Activated naive CD4-positive, alpha-beta T cell treated with anti-CD3 and anti-CD28 coated beads, Interleukin-2, amount 10 ng/mL, durations not matched to agents 7 days and 5 days (primary cell): ENCODE data around the gene CCDC13.
"Not testable (repeated sequence)": the region's sequence is repeated elsewhere in the genome, so short reads cannot be mapped to it uniquely, and the experiment has no call there.

Experiments used
- CTCF ChIA-PET: fragments of 350-600 bp; sonication (Branson Sonifier 250); formaldehyde crosslinking; loops from one replicate; lab custom pipeline; 2021; ENCODE audit warnings: antibody characterized with exemption; lab: Charles Lee
- DNase-seq: peaks from one replicate; pipeline ENCODE4 v3.0.0-alpha.2; 2020
- H3K27ac Mint-ChIP-seq: one replicate; pipeline ENCODE4 v1.8.0; 2021; ENCODE audit warnings: mild to moderate bottlenecking, moderate library complexity, mixed read lengths
- H3K27me3 Mint-ChIP-seq: one replicate; pipeline ENCODE4 v1.8.0; 2021; ENCODE audit warnings: mild to moderate bottlenecking, mixed read lengths
- H3K36me3 Mint-ChIP-seq: one replicate; pipeline ENCODE4 v1.8.0; 2021; ENCODE audit warnings: mixed read lengths
- H3K4me1 Mint-ChIP-seq: one replicate; pipeline ENCODE4 v1.8.0; 2021; ENCODE audit warnings: mixed read lengths
- H3K4me3 Mint-ChIP-seq: one replicate; pipeline ENCODE4 v1.8.0; 2021; ENCODE audit warnings: mild to moderate bottlenecking, moderate library complexity, mixed read lengths
- H3K9me3 Mint-ChIP-seq: one replicate; pipeline ENCODE4 v1.8.0; 2021; ENCODE audit warnings: mixed read lengths

Gene CCDC13

GRCh38 chr3:42772670-42773408 lies at the start of gene CCDC13:
Gene CCDC13 (minus strand): TSS chr3:42773253. CDS start chr3:42758345, 14,908 bp downstream.
- CTCF ChIA-PET, result no interaction called here
- Mint-ChIP-seq H3K27me3 (peaks cover 13% of the 10 kb centered on the region), H3K4me1 (peaks cover 19% of the 10 kb centered on the region), H3K4me3 (peak within 1 kb of the TSS; percentile 83), H3K27ac (peak within 1 kb of the TSS; percentile 83), H3K9me3 (peaks cover 2% of the 10 kb centered on the region), H3K36me3 (no peaks in the 10 kb centered on the region)
- DNase-seq, result peak; percentile 95

GRCh38 chr3:42822828-42823227 lies 49.8 kb upstream of the CCDC13 start:
- H3K36me3 Mint-ChIP-seq, result no peaks in the 10 kb centered on the region
- no peaks in the 10 kb centered on the region for H3K9me3 Mint-ChIP-seq
- CTCF ChIA-PET, result no interaction called here
- H3K27me3 Mint-ChIP-seq, result peaks cover 6% of the 10 kb centered on the region
- no peaks in the 10 kb centered on the region for H3K4me1 Mint-ChIP-seq
- no peak for DNase-seq
- no peak overlapping the region for H3K27ac Mint-ChIP-seq
- H3K4me3 Mint-ChIP-seq, result no peak overlapping the region

GRCh38 chr3:42820746-42821051 lies 47.6 kb upstream of the CCDC13 start:
- Mint-ChIP-seq H3K27me3 (peaks cover 6% of the 10 kb centered on the region), H3K36me3 (no peaks in the 10 kb centered on the region), H3K4me1 (no peaks in the 10 kb centered on the region), H3K4me3 (no peak overlapping the region), H3K9me3 (no peaks in the 10 kb centered on the region), H3K27ac (no peak overlapping the region)
- CTCF ChIA-PET, result interaction anchor here (0.7 kb wide), 1 partner anchor 11 kb away, joined by 4 read pairs; no protein-coding TSS in a partner anchor
- no peak for DNase-seq

- Mint-ChIP-seq H3K9me3 (no peaks in the 10 kb centered on the region), H3K27me3 (peaks cover 6% of the 10 kb centered on the region), H3K36me3 (no peaks in the 10 kb centered on the region), H3K4me3 (no peak overlapping the region), H3K27ac (no peak overlapping the region), H3K4me1 (no peaks in the 10 kb centered on the region)
- DNase-seq, result no peak
- CTCF ChIA-PET, result interaction anchor here (0.8 to 1.9 kb wide), 3 partner anchors 12 to 20 kb away, joined by 3 to 5 read pairs (median 4); no protein-coding TSS in a partner anchor
Observed at GRCh38 chr3:42819351-42819965, 46.4 kb upstream of the CCDC13 start.

- CTCF ChIA-PET, result interaction anchor here (0.7 to 1.3 kb wide), 2 partner anchors 11 to 32 kb away, joined by 5 read pairs; no protein-coding TSS in a partner anchor
- H3K4me3 Mint-ChIP-seq, result no peak overlapping the region
- no peak overlapping the region for H3K27ac Mint-ChIP-seq
Observed at GRCh38 chr3:42815826-42816225, 42.8 kb upstream of the CCDC13 start.

GRCh38 chr3:42814914-42815507 lies 42.0 kb upstream of the CCDC13 start:
- Mint-ChIP-seq H3K27me3 (peaks cover 10% of the 10 kb centered on the region), H3K36me3 (no peaks in the 10 kb centered on the region)
- CTCF ChIA-PET, result interaction anchor here (1.3 kb wide), 1 partner anchor 32 kb away, joined by 5 read pairs; no protein-coding TSS in a partner anchor

More at GRCh38 chr3:42815826-42816225, 42.8 kb upstream of the CCDC13 start:
- H3K36me3 Mint-ChIP-seq, result no peaks in the 10 kb centered on the region
- no peak for DNase-seq
- H3K9me3 Mint-ChIP-seq, result no peaks in the 10 kb centered on the region
- H3K27me3 Mint-ChIP-seq, result peaks cover 7% of the 10 kb centered on the region
- no peaks in the 10 kb centered on the region for H3K4me1 Mint-ChIP-seq

GRCh38 chr3:42814246-42814645 lies 41.2 kb upstream of the CCDC13 start:
- Mint-ChIP-seq H3K9me3 (no peaks in the 10 kb centered on the region), H3K4me3 (no peak overlapping the region), H3K27ac (no peak overlapping the region), H3K27me3 (peaks cover 16% of the 10 kb centered on the region), H3K36me3 (no peaks in the 10 kb centered on the region), H3K4me1 (no peaks in the 10 kb centered on the region)
- CTCF ChIA-PET, result no interaction called here
- no peak for DNase-seq

More at GRCh38 chr3:42814914-42815507, 42.0 kb upstream of the CCDC13 start:
- Mint-ChIP-seq H3K27ac (no peak overlapping the region), H3K4me3 (no peak overlapping the region), H3K9me3 (no peaks in the 10 kb centered on the region), H3K4me1 (no peaks in the 10 kb centered on the region)
- no peak for DNase-seq

- DNase-seq, CTCF ChIA-PET, H3K36me3 Mint-ChIP-seq, H3K4me3 Mint-ChIP-seq, H3K4me1 Mint-ChIP-seq, H3K27ac Mint-ChIP-seq, H3K9me3 Mint-ChIP-seq: not testable (repeated sequence)
- H3K27me3 Mint-ChIP-seq, result peaks cover 33% of the 10 kb centered on the region
Observed at GRCh38 chr3:42811118-42811883, 38.2 kb upstream of the CCDC13 start.

GRCh38 chr3:42810706-42811105 lies 37.7 kb upstream of the CCDC13 start:
- H3K27ac Mint-ChIP-seq, DNase-seq, H3K4me1 Mint-ChIP-seq, H3K4me3 Mint-ChIP-seq, CTCF ChIA-PET, H3K9me3 Mint-ChIP-seq, H3K36me3 Mint-ChIP-seq: not testable (repeated sequence)
- H3K27me3 Mint-ChIP-seq, result peaks cover 37% of the 10 kb centered on the region

GRCh38 chr3:42809202-42809601 lies 36.1 kb upstream of the CCDC13 start, which contains the start of gene ACKR2:
Gene ACKR2 (plus strand): TSS chr3:42809445. CDS start chr3:42864503, 55,058 bp downstream.
- no peak for DNase-seq
- Mint-ChIP-seq H3K36me3 (no peaks in the 10 kb centered on the region), H3K27me3 (peaks cover 50% of the 10 kb centered on the region), H3K9me3 (no peaks in the 10 kb centered on the region), H3K4me1 (peaks cover 9% of the 10 kb centered on the region), H3K27ac (no peak within 1 kb of the TSS), H3K4me3 (no peak within 1 kb of the TSS)
- CTCF ChIA-PET, result interaction anchor here (1.0 to 1.1 kb wide), 2 partner anchors 30 to 52 kb away, joined by 3 to 4 read pairs; no protein-coding TSS in a partner anchor

GRCh38 chr3:42807929-42808328 lies 34.9 kb upstream of the CCDC13 start:
- Mint-ChIP-seq H3K4me3 (no peak overlapping the region), H3K27ac (no peak overlapping the region), H3K9me3 (no peaks in the 10 kb centered on the region), H3K27me3 (peaks cover 50% of the 10 kb centered on the region), H3K36me3 (peaks cover 5% of the 10 kb centered on the region), H3K4me1 (peaks cover 22% of the 10 kb centered on the region)
- DNase-seq, result no peak
- CTCF ChIA-PET, result interaction anchor here (1.7 kb wide), 1 partner anchor 32 kb away, joined by 5 read pairs; no protein-coding TSS in a partner anchor

GRCh38 chr3:42805141-42805821 lies 32.2 kb upstream of the CCDC13 start:
- CTCF ChIA-PET, result interaction anchor here (0.5 to 2.1 kb wide), 3 partner anchors 11 to 34 kb away, joined by 3 to 7 read pairs (median 5); no protein-coding TSS in a partner anchor
- no peak overlapping the region for H3K27ac Mint-ChIP-seq
- no peaks in the 10 kb centered on the region for H3K9me3 Mint-ChIP-seq
- H3K4me3 Mint-ChIP-seq, result peak overlapping the region; percentile 96
- H3K4me1 Mint-ChIP-seq, result peaks cover 45% of the 10 kb centered on the region
- peaks cover 40% of the 10 kb centered on the region for H3K27me3 Mint-ChIP-seq
- H3K36me3 Mint-ChIP-seq, result peaks cover 10% of the 10 kb centered on the region
- DNase-seq, result peak; percentile 23

- CTCF ChIA-PET, result interaction anchor here (0.5 to 2.1 kb wide), 3 partner anchors 11 to 34 kb away, joined by 3 to 7 read pairs (median 5); no protein-coding TSS in a partner anchor
- peaks cover 10% of the 10 kb centered on the region for H3K36me3 Mint-ChIP-seq
- peaks cover 39% of the 10 kb centered on the region for H3K27me3 Mint-ChIP-seq
- H3K4me1 Mint-ChIP-seq, result peaks cover 50% of the 10 kb centered on the region
- no peak overlapping the region for H3K27ac Mint-ChIP-seq
- no peak for DNase-seq
- peak overlapping the region; percentile 96 for H3K4me3 Mint-ChIP-seq
- no peaks in the 10 kb centered on the region for H3K9me3 Mint-ChIP-seq
Observed at GRCh38 chr3:42804831-42805132, 31.7 kb upstream of the CCDC13 start.
